Stomach (tissue), 9 donors: ENCODE measurements around the gene TPCN2. TPM values are rescaled to one million over a fixed set of nuclear protein-coding genes. Genes with fewer than 3 reads are reported as not detected.

ENCODE experiments used
- DNase-seq, 2 donors: peaks; one replicate each; pipeline versions ENCODE4 v3.0.0 to v3.0.0-alpha.2; 2013 to 2019
- H3K27ac ChIP-seq, 5 donors: fragments of 200-600 bp in 4 of 5; sonication (generic) in 4 of 5; one replicate each; pipeline ENCODE4 v1.5.1; 2013 to 2019; ENCODE audit warnings: mild to moderate bottlenecking in 1 of 5, moderate library complexity in 1 of 5
- H3K27me3 ChIP-seq, 3 donors: fragments of 200-600 bp; sonication (generic); one replicate each; pipeline ENCODE4 v1.5.1; 2017 to 2019; ENCODE audit warnings: mixed run types in 1 of 3
- H3K36me3 ChIP-seq, 4 donors: fragments of 200-600 bp; sonication (generic); 1 replicate in 3 of 4; 2 replicates in 1 of 4; pipeline ENCODE4 v1.5.1; 2016 to 2019
- H3K4me1 ChIP-seq, 4 donors: fragments of 200-600 bp; sonication (generic); one replicate each; pipeline ENCODE4 v1.5.1; 2016 to 2019
- H3K4me3 ChIP-seq, 4 donors: fragments of 200-600 bp; sonication (generic) in 3 of 4; one replicate each; pipeline ENCODE4 v1.5.1; 2016 to 2019; ENCODE audit warnings: mild to moderate bottlenecking in 1 of 4
- H3K9me3 ChIP-seq, 4 donors: fragments of 200-600 bp; sonication (generic); one replicate each; pipeline ENCODE4 v1.5.1; 2016 to 2019
- CTCF ChIP-seq, 7 experiments: fragments of 450-650 bp in 4 of 7; fragments of 200-600 bp in 3 of 7; sonication (generic) in 3 of 7; IDR thresholded peaks; one replicate each; pipeline ENCODE4 v1.5.1; 2016 to 2019; ENCODE audit warnings: antibody characterized with exemption in 7 of 7, control low read depth in 2 of 7, mild to moderate bottlenecking in 1 of 7
- EP300 ChIP-seq: sonication (generic); formaldehyde crosslinking; IDR thresholded peaks from one replicate; pipeline ENCODE4 v1.6.1; 2017; ENCODE audit warnings: antibody characterized with exemption
- POLR2A ChIP-seq, 4 donors: fragments of 450-650 bp; IDR thresholded peaks; one replicate each; pipeline ENCODE4 v1.6.1; 2016; ENCODE audit warnings: antibody characterized with exemption in 4 of 4, control low read depth in 2 of 4, mild to moderate bottlenecking in 1 of 4, moderate library complexity in 1 of 4
- POLR2AphosphoS5 ChIP-seq, 3 donors: sonication (generic); formaldehyde crosslinking; IDR thresholded peaks; one replicate each; pipeline ENCODE4 v1.6.1; 2016; ENCODE audit warnings: antibody characterized with exemption in 3 of 3
- WGBS, 5 donors: extraction: QIAGEN DNeasy Blood & Tissue Kit in 3 of 5; methylation state at CpG; one replicate each; pipeline versions ENCODE4 v1.1.5 to v1.1.7; 2013 to 2018; 5-methylcytosine and 5-hydroxymethylcytosine counted together
- intact Hi-C: fragments of 100-400 bp; cut with DNase I; formaldehyde crosslinking; loops from one replicate; pipeline ENCODE4 v1.15.1; 2023; ENCODE audit warnings: low total_unique reads
- polyA plus RNA-seq, 3 donors: library from polyadenylated mRNA; stranded (reverse); fragments of 200-250 nt; gene quantifications; one replicate each; pipeline ENCODE4 v1.2.3, GENCODE V29; 2013
- total RNA-seq, 5 donors: library from RNA; depleted of rRNA; stranded (reverse); fragments of >200 nt; gene quantifications; one replicate each; pipeline versions ENCODE4 v1.1.0 to v1.2.3, GENCODE V29; 2014 to 2016
- donor health status: healthy with polysubstance abuse.
- donor health status: Bipolar disorder and iron deficiency.
- donor health status: healthy.

The TPCN2 gene
- total and polyA plus RNA-seq, 8 donors = 6.4 to 66.1 (median 27.2) TPM

GRCh38 chr11:69119190-69119589 lies 70.5 kb downstream of the TPCN2 start:
- Histone ChIP-seq H3K9me3 (peaks cover 0 to 7% (median 5%) of the 10 kb centered on the region in 4 donors), H3K27me3 (no peaks in the 10 kb centered on the region), H3K27ac (no peak overlapping the region), H3K36me3 (no peaks in the 10 kb centered on the region), H3K4me1 (peaks cover 31 to 53% (median 52%) of the 10 kb centered on the region in 4 donors), H3K4me3 (no peak overlapping the region)
- intact Hi-C loops = no loop called here
- no peak for DNase-seq
- 64 to 100% (median 96%) methylated on average over 2 of the region's 2 CpGs for WGBS, 5 donors
- no peak for TF ChIP-seq POLR2AphosphoS5 (IDR thresholded peaks at IDR 0.05)
- no peak for TF ChIP-seq EP300
- no peak for TF ChIP-seq CTCF (IDR thresholded peaks at IDR 0.05)
- TF ChIP-seq POLR2A (IDR thresholded peaks at IDR 0.05) = no peak

GRCh38 chr11:69120096-69120875 lies 71.6 kb downstream of the TPCN2 start:
- Histone ChIP-seq H3K36me3 (no peaks in the 10 kb centered on the region), H3K9me3 (peaks cover 0 to 7% (median 5%) of the 10 kb centered on the region in 4 donors), H3K27me3 (no peaks in the 10 kb centered on the region), H3K4me3 (no peak overlapping the region), H3K4me1 (peaks cover 27 to 48% (median 43%) of the 10 kb centered on the region in 4 donors), H3K27ac (no peak overlapping the region)
- intact Hi-C loops = no loop called here
- 78 to 91% (median 84%) methylated on average over 20 to 21 of the region's 21 CpGs for WGBS, 5 donors
- DNase-seq = no peak
- TF ChIP-seq CTCF (IDR thresholded peaks at IDR 0.05) (no peak), POLR2A (IDR thresholded peaks at IDR 0.05) (no peak), EP300 (no peak), POLR2AphosphoS5 (IDR thresholded peaks at IDR 0.05) (no peak)

GRCh38 chr11:69121021-69121420 lies 72.3 kb downstream of the TPCN2 start:
- peaks cover 27 to 46% (median 39%) of the 10 kb centered on the region in 4 donors for H3K4me1 ChIP-seq
- no peak overlapping the region for H3K4me3 ChIP-seq
- no peaks in the 10 kb centered on the region for H3K36me3 ChIP-seq
- DNase-seq = no peak
- intact Hi-C loops = no loop called here
- H3K27ac ChIP-seq = peak overlapping the region in 2 of 5 donors; percentile 7 to 84
- TF ChIP-seq POLR2AphosphoS5 (IDR thresholded peaks at IDR 0.05) (no peak), EP300 (no peak), POLR2A (IDR thresholded peaks at IDR 0.05) (no peak), CTCF (IDR thresholded peaks at IDR 0.05) (no peak)
- peaks cover 0 to 7% (median 5%) of the 10 kb centered on the region in 4 donors for H3K9me3 ChIP-seq
- no peaks in the 10 kb centered on the region for H3K27me3 ChIP-seq
- 68 to 86% (median 81%) methylated on average over 9 of the region's 9 CpGs for WGBS, 5 donors

- WGBS, 5 donors = 74 to 86% (median 84%) methylated on average over 12 to 19 of the region's 19 CpGs
- no peaks in the 10 kb centered on the region for H3K27me3 ChIP-seq
- intact Hi-C loops = no loop called here
- H3K4me3 ChIP-seq = no peak overlapping the region
- peak overlapping the region; percentile 82 to 86 (median 84) for H3K27ac ChIP-seq
- no peaks in the 10 kb centered on the region for H3K36me3 ChIP-seq
- H3K9me3 ChIP-seq = peaks cover 0 to 7% (median 5%) of the 10 kb centered on the region in 4 donors
- no peak for TF ChIP-seq POLR2AphosphoS5 (IDR thresholded peaks at IDR 0.05)
- DNase-seq = no peak
- H3K4me1 ChIP-seq = peaks cover 30 to 46% (median 40%) of the 10 kb centered on the region in 4 donors
Observed at GRCh38 chr11:69121621-69122325, 73.0 kb downstream of the TPCN2 start.
